Panc1 (cell line): Measurements from ENCODE around the gene STK39.

Experiments used
- CTCF ChIP-seq: fragments of 450-650 bp; IDR thresholded peaks from 2 replicates; pipeline ENCODE4 v1.5.1; 2017; ENCODE audit warnings: mild to moderate bottlenecking
- POLR2AphosphoS5 ChIP-seq: IDR thresholded peaks from 2 replicates; pipeline ENCODE4 v1.6.1; 2012; ENCODE audit warnings: mild to moderate bottlenecking, low read depth, low read length, moderate library complexity
- REST ChIP-seq, 2 experiments: IDR thresholded peaks; 2 replicates each; pipeline ENCODE4 v1.6.1; 2011 to 2012; ENCODE audit warnings: low read depth in 2 of 2, control low read depth in 1 of 2, low read length in 1 of 2, mild to moderate bottlenecking in 1 of 2, moderate library complexity in 1 of 2; ENCODE audit not compliant: insufficient read depth in 1 of 2
- SIN3A ChIP-seq: IDR thresholded peaks from 2 replicates; pipeline ENCODE4 v1.6.1; 2012; ENCODE audit warnings: low read depth, mild to moderate bottlenecking, low read length, moderate library complexity, borderline replicate concordance; ENCODE audit not compliant: insufficient read depth
- TCF7L2 ChIP-seq: IDR thresholded peaks from 2 replicates; pipeline ENCODE4 v1.6.1; 2011; ENCODE audit warnings: mild to moderate bottlenecking, low read depth, low read length, inconsistent platforms

DNA sequence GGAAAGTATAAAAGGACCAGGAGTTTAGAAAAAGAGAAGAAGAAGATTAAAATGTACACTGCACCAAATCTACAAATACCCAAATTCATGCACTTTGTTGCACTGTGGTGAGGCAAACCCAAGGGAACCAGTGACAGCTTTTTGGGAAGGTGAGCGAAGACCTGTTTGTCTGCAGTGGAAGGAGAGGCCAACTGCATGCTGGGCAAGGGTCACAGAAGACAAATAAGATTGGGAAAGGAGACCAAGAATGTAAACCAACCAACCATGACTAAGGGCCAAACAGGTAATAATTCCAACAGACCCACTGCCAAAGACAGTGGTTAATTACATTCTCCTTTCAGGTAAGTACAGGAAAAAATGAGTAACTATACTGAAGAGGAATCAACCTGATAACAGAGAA is 202.8 kb downstream of the STK39 start:
- TF ChIP-seq CTCF, result no peak
- no peak for TF ChIP-seq REST (IDR thresholded peaks at IDR 0.05; ENCODE audit: insufficient read depth in 1 of 2, low read depth in 2 of 2, low read length in 1 of 2)
- TF ChIP-seq POLR2AphosphoS5, result no peak
- no peak for TF ChIP-seq TCF7L2
- TF ChIP-seq SIN3A, result no peak
